IMR-90 (cell line): ENCODE measurements around the gene TMEM163. TPM values are rescaled to one million over a fixed set of nuclear protein-coding genes. Genes with fewer than 3 reads are reported as not detected.

Experiments
- ATAC-seq: fragments of 200-7000 bp; cut with Tn5 transposase; 2 replicates; pipeline ENCODE4 v1.9.1; 2020; ENCODE audit warnings: low read depth, mild to moderate bottlenecking, moderate library complexity
- BruUV-seq: library from RNA; stranded (reverse); fragments of 400-500 nt; replicated peaks from 2 replicates; lab custom pipeline; 2021; lab: Mats Ljungman, UMichigan
- CTCF ChIA-PET: fragments of 300-600 bp; formaldehyde crosslinking; extraction: SDS; loops from one replicate; lab custom pipeline; 2021; ENCODE audit warnings: antibody characterized with exemption; lab: Yijun Ruan, JAX
- POLR2A ChIA-PET: fragments of 300-600 bp; sonication (Branson Sonifier 250); formaldehyde crosslinking; loops from one replicate; lab custom pipeline; 2022; ENCODE audit warnings: antibody characterized with exemption; ENCODE audit not compliant: unreplicated experiment; lab: Charles Lee
- DNase-seq: peaks from one replicate; pipeline ENCODE4 v3.0.0; 2013
- H2AFZ ChIP-seq: replicated peaks from 2 replicates; pipeline ENCODE3; 2013; ENCODE audit warnings: low read length, mild to moderate bottlenecking; ENCODE audit not compliant: poor library complexity
- H2AK5ac ChIP-seq: 2 replicates; pipeline ENCODE4 v1.6.1; 2013; ENCODE audit warnings: low read depth, low read length, inconsistent platforms
- H2AK9ac ChIP-seq: replicated peaks from 2 replicates; pipeline ENCODE3; 2013; ENCODE audit warnings: mild to moderate bottlenecking, low read depth, low read length, moderate library complexity; ENCODE audit not compliant: poor library complexity
- H2BK120ac ChIP-seq: 2 replicates; pipeline ENCODE4 v1.6.1; 2013; ENCODE audit warnings: low read depth, low read length, inconsistent platforms
- H2BK15ac ChIP-seq: 3 replicates; pipeline ENCODE4 v1.6.1; 2013; ENCODE audit warnings: low read depth, low read length, inconsistent platforms
- H2BK20ac ChIP-seq: 2 replicates; pipeline ENCODE4 v1.6.1; 2013; ENCODE audit warnings: low read depth, mild to moderate bottlenecking, inconsistent platforms, low read length, moderate library complexity
- H2BK5ac ChIP-seq: 2 replicates; pipeline ENCODE4 v1.6.1; 2013; ENCODE audit warnings: mild to moderate bottlenecking, low read depth, low read length, inconsistent platforms; ENCODE audit not compliant: poor library complexity, severe bottlenecking
- H3K14ac ChIP-seq: replicated peaks from 2 replicates; pipeline ENCODE4 v1.6.1; 2013; ENCODE audit warnings: low read depth, low read length, inconsistent platforms
- H3K18ac ChIP-seq: 2 replicates; pipeline ENCODE4 v1.6.1; 2013; ENCODE audit warnings: low read depth, low read length, control low read depth
- H3K23ac ChIP-seq: 2 replicates; pipeline ENCODE4 v1.6.1; 2013; ENCODE audit warnings: low read depth, low read length, inconsistent platforms
- H3K27ac ChIP-seq: 2 replicates; pipeline ENCODE4 v1.5.1; 2013; ENCODE audit warnings: mild to moderate bottlenecking, control low read depth, low read length; ENCODE audit not compliant: insufficient read depth
- H3K27me3 ChIP-seq: 2 replicates; pipeline ENCODE4 v1.6.1; 2013; ENCODE audit warnings: low read length; ENCODE audit not compliant: control insufficient read depth, insufficient read depth
- H3K36me3 ChIP-seq: 2 replicates; pipeline ENCODE4 v1.6.1; 2013; ENCODE audit warnings: low read length, mixed read lengths; ENCODE audit not compliant: control insufficient read depth, insufficient read depth
- H3K4ac ChIP-seq: 2 replicates; pipeline ENCODE4 v1.6.1; 2013; ENCODE audit warnings: low read depth, low read length, inconsistent platforms
- H3K4me1 ChIP-seq: 2 replicates; pipeline ENCODE4 v1.6.1; 2013; ENCODE audit warnings: low read length, mixed read lengths; ENCODE audit not compliant: control insufficient read depth, insufficient read depth
- H3K4me2 ChIP-seq: 2 replicates; pipeline ENCODE4 v1.6.1; 2013; ENCODE audit warnings: low read depth, mild to moderate bottlenecking, control low read depth, low read length, moderate library complexity
- H3K4me3 ChIP-seq: 2 replicates; pipeline ENCODE4 v1.5.1; 2013; ENCODE audit warnings: low read depth, mild to moderate bottlenecking, control low read depth, low read length, moderate library complexity; ENCODE audit not compliant: insufficient read depth
- H3K56ac ChIP-seq: 2 replicates; pipeline ENCODE4 v1.6.1; 2013; ENCODE audit warnings: low read length, inconsistent platforms; ENCODE audit not compliant: insufficient read depth; ENCODE audit errors: extremely low read depth
- H3K79me1 ChIP-seq, 2 experiments: 2 replicates each; pipeline ENCODE4 v1.6.1; 2013; ENCODE audit warnings: low read length in 2 of 2, inconsistent platforms in 1 of 2, low read depth in 1 of 2
- H3K9ac ChIP-seq: 2 replicates; pipeline ENCODE4 v1.6.1; 2013; ENCODE audit warnings: low read depth, low read length, control low read depth
- H3K9me1 ChIP-seq: 2 replicates; pipeline ENCODE4 v1.6.1; 2013; ENCODE audit warnings: low read length, inconsistent platforms; ENCODE audit not compliant: insufficient read depth
- H3K9me3 ChIP-seq: 2 replicates; pipeline ENCODE4 v1.6.1; 2013; ENCODE audit warnings: low read length; ENCODE audit not compliant: control insufficient read depth, insufficient read depth
- H4K20me1 ChIP-seq: 2 replicates; pipeline ENCODE4 v1.6.1; 2013; ENCODE audit warnings: low read length, inconsistent platforms; ENCODE audit not compliant: insufficient read depth
- H4K5ac ChIP-seq: 2 replicates; pipeline ENCODE4 v1.6.1; 2013; ENCODE audit warnings: mild to moderate bottlenecking, low read depth, low read length, control low read depth
- H4K8ac ChIP-seq, 2 experiments: 2 replicates each; pipeline ENCODE4 v1.6.1; 2013; ENCODE audit warnings: low read depth in 2 of 2, low read length in 2 of 2, control low read depth in 1 of 2, inconsistent platforms in 1 of 2
- H4K91ac ChIP-seq: 2 replicates; pipeline ENCODE4 v1.6.1; 2013; ENCODE audit warnings: low read depth, low read length, inconsistent platforms; ENCODE audit not compliant: insufficient read depth
- BHLHE40 ChIP-seq: fragments of 150-350 bp; IDR thresholded peaks from 2 replicates; pipeline ENCODE4 v1.6.1; 2016; ENCODE audit warnings: mild to moderate bottlenecking, low read depth, low read length
- CEBPB ChIP-seq: IDR thresholded peaks from 2 replicates; pipeline ENCODE4 v1.6.1; 2012; ENCODE audit warnings: low read depth, low read length, improper control_type of control experiment
- CHD1 ChIP-seq: IDR thresholded peaks from 2 replicates; pipeline ENCODE4 v1.6.1; 2012; ENCODE audit warnings: low read depth, low read length, improper control_type of control experiment
- FOS ChIP-seq: fragments of 150-350 bp; IDR thresholded peaks from 2 replicates; pipeline ENCODE4 v1.6.1; 2016; ENCODE audit warnings: low read depth, low read length
- MAFK ChIP-seq: IDR thresholded peaks from 2 replicates; pipeline ENCODE4 v1.6.1; 2012; ENCODE audit warnings: low read depth, low read length, improper control_type of control experiment
- MAZ ChIP-seq: IDR thresholded peaks from 2 replicates; pipeline ENCODE4 v1.6.1; 2012; ENCODE audit warnings: low read depth, mild to moderate bottlenecking, low read length, improper control_type of control experiment, moderate library complexity, borderline replicate concordance
- MXI1 ChIP-seq: IDR thresholded peaks from 2 replicates; pipeline ENCODE4 v1.6.1; 2012; ENCODE audit warnings: low read depth, mild to moderate bottlenecking, low read length, moderate library complexity, borderline replicate concordance
- NFE2L2 ChIP-seq: fragments of 150-350 bp; IDR thresholded peaks from 2 replicates; pipeline ENCODE4 v1.6.1; 2016; ENCODE audit warnings: low read depth, mild to moderate bottlenecking, low read length
- POLR2A ChIP-seq: IDR thresholded peaks from 2 replicates; pipeline ENCODE4 v1.6.1; 2012; ENCODE audit warnings: mild to moderate bottlenecking, low read depth, low read length
- RAD21 ChIP-seq: IDR thresholded peaks from 2 replicates; pipeline ENCODE4 v1.6.1; 2012; ENCODE audit warnings: low read length, improper control_type of control experiment
- RCOR1 ChIP-seq: IDR thresholded peaks from 2 replicates; pipeline ENCODE4 v1.6.1; 2012; ENCODE audit warnings: mild to moderate bottlenecking, low read length, improper control_type of control experiment; ENCODE audit not compliant: insufficient replicate concordance
- RFX5 ChIP-seq: IDR thresholded peaks from 2 replicates; pipeline ENCODE4 v1.8.0; 2012; ENCODE audit warnings: low read depth, mild to moderate bottlenecking, low read length, moderate library complexity
- SMC3 ChIP-seq: fragments of 150-350 bp; IDR thresholded peaks from 2 replicates; pipeline ENCODE4 v1.6.1; 2016; ENCODE audit warnings: low read depth, mild to moderate bottlenecking, antibody characterized with exemption, low read length, moderate library complexity
- WGBS, 2 experiments: methylation state at CpG; one replicate each; pipeline versions ENCODE4 v1.1.5 to v1.1.7; 2013; ENCODE audit warnings: missing lambda C conversion rate in 2 of 2; ENCODE audit not compliant: insufficient read length in 1 of 2; ENCODE audit errors: extremely low coverage in 2 of 2; 5-methylcytosine and 5-hydroxymethylcytosine counted together
- dilution Hi-C: fragments of 300-500 bp; cut with HindIII; formaldehyde crosslinking; loops from one replicate; pipeline ENCODE4 v1.14.3; 2018; ENCODE audit warnings: low sequenced_read_pairs; ENCODE audit not compliant: unreplicated experiment
- in situ Hi-C: fragments of 300-500 bp; cut with MboI; formaldehyde crosslinking; loops from 3 replicates; pipeline ENCODE4 v1.14.3; 2019; ENCODE audit warnings: low sequenced_read_pairs, inconsistent platforms, mixed read lengths
- intact Hi-C: fragments of 100-400 bp; cut with micrococcal nuclease; formaldehyde crosslinking; loops from 2 replicates; pipeline ENCODE4 v1.10.0; 2022
- polyA plus RNA-seq, 3 experiments: library from polyadenylated mRNA; depleted of rRNA; stranded (reverse); fragments of >200 nt; gene quantifications; 2 replicates each; pipeline ENCODE4 v1.2.3, GENCODE V29; 2012; ENCODE audit warnings: low replicate concordance in 1 of 3
- total RNA-seq: library from RNA; depleted of rRNA; stranded (reverse); fragments of >200 nt; gene quantifications from 2 replicates; pipeline ENCODE4 v1.2.3, GENCODE V29; 2012
- TF ChIP-seq, protein P1 (sequence below): conservative IDR thresholded peaks from 2 replicates; pipeline ENCODE4 v1.5.1; 2012; ENCODE audit warnings: mild to moderate bottlenecking, low read depth, low read length, improper control_type of control experiment
- TF ChIP-seq, protein P2 (sequence below): fragments of 150-350 bp; IDR thresholded peaks from 2 replicates; pipeline ENCODE4 v1.6.1; 2016; ENCODE audit warnings: low read depth, mild to moderate bottlenecking, low read length, moderate library complexity, borderline replicate concordance
- TF ChIP-seq, protein P3 (sequence below): fragments of 150-350 bp; IDR thresholded peaks from 2 replicates; pipeline ENCODE4 v1.6.1; 2017; ENCODE audit warnings: mild to moderate bottlenecking, antibody characterized with exemption, low read length, low read depth

Gene TMEM163
- total and polyA plus RNA-seq, 2 of the 4 experiments (the other 2 are of a cell fraction): not detected

DNA sequence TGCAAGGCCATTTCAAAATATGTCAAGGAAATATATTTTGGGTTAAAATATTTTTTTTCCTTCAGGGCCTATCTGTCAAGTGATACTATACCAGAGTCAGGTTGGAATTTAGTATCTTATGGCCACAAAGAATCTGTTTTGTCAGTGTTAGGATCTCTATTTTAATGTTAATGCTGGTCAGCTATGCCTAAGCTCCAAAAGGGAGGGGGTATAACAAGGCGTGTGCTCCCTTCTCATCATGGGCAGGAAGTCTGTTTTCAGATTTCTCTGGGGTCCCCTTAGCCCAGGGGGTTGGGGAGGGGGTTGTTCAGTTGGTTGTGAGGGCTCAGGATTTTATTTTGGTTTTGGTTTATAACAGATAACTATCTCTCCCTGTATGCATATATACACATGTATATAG, 126.4 kb downstream of the TMEM163 start:
- intact Hi-C loops: no loop called here
- Histone ChIP-seq H3K9ac (no peak overlapping the region), H3K9me1 (no peaks in the 10 kb centered on the region), H3K4me2 (no peak overlapping the region), H4K5ac (no peak overlapping the region), H2BK5ac (no peak overlapping the region), H3K14ac (no peak overlapping the region), H3K27me3 (no peaks in the 10 kb centered on the region), H2AK5ac (no peak overlapping the region), H3K27ac (no peak overlapping the region), H3K36me3 (no peaks in the 10 kb centered on the region), H3K23ac (no peak overlapping the region), H3K79me1 (no peaks in the 10 kb centered on the region), H3K4me3 (no peak overlapping the region), H2BK15ac (no peak overlapping the region), H3K18ac (no peak overlapping the region), H3K4me1 (no peaks in the 10 kb centered on the region), H3K4ac (no peak overlapping the region), H2AK9ac (no peak overlapping the region), H4K20me1 (no peaks in the 10 kb centered on the region), H2BK120ac (no peak overlapping the region), H4K8ac (no peak overlapping the region), H3K9me3 (peaks cover 2% of the 10 kb centered on the region), H4K91ac (no peak overlapping the region), H2AFZ (no peak overlapping the region), H3K56ac (no peak overlapping the region), H2BK20ac (no peak overlapping the region)
- WGBS, 2 experiments: no CpG with 5 or more reads among the region's 1 CpG
- no peak for ATAC-seq
- BruUV-seq: no TSS peak
- dilution Hi-C loops: no loop called here
- no peak for DNase-seq
- POLR2A ChIA-PET: no interaction called here
- in situ Hi-C loops: no loop called here
- CTCF ChIA-PET: no interaction called here
- no peak for TF ChIP-seq RFX5
- TF ChIP-seq FOS: no peak
- TF ChIP-seq MXI1: no peak
- TF ChIP-seq NFE2L2: no peak
- no peak for TF ChIP-seq BHLHE40
- TF ChIP-seq, protein P1, sequence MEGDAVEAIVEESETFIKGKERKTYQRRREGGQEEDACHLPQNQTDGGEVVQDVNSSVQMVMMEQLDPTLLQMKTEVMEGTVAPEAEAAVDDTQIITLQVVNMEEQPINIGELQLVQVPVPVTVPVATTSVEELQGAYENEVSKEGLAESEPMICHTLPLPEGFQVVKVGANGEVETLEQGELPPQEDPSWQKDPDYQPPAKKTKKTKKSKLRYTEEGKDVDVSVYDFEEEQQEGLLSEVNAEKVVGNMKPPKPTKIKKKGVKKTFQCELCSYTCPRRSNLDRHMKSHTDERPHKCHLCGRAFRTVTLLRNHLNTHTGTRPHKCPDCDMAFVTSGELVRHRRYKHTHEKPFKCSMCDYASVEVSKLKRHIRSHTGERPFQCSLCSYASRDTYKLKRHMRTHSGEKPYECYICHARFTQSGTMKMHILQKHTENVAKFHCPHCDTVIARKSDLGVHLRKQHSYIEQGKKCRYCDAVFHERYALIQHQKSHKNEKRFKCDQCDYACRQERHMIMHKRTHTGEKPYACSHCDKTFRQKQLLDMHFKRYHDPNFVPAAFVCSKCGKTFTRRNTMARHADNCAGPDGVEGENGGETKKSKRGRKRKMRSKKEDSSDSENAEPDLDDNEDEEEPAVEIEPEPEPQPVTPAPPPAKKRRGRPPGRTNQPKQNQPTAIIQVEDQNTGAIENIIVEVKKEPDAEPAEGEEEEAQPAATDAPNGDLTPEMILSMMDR: no peak
- no peak for TF ChIP-seq SMC3
- TF ChIP-seq MAZ: no peak
- TF ChIP-seq RAD21: no peak
- no peak for TF ChIP-seq RCOR1
- no peak for TF ChIP-seq MAFK
- TF ChIP-seq CEBPB: no peak
- TF ChIP-seq, protein P2, sequence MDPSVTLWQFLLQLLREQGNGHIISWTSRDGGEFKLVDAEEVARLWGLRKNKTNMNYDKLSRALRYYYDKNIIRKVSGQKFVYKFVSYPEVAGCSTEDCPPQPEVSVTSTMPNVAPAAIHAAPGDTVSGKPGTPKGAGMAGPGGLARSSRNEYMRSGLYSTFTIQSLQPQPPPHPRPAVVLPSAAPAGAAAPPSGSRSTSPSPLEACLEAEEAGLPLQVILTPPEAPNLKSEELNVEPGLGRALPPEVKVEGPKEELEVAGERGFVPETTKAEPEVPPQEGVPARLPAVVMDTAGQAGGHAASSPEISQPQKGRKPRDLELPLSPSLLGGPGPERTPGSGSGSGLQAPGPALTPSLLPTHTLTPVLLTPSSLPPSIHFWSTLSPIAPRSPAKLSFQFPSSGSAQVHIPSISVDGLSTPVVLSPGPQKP: no peak
- TF ChIP-seq, protein P3, sequence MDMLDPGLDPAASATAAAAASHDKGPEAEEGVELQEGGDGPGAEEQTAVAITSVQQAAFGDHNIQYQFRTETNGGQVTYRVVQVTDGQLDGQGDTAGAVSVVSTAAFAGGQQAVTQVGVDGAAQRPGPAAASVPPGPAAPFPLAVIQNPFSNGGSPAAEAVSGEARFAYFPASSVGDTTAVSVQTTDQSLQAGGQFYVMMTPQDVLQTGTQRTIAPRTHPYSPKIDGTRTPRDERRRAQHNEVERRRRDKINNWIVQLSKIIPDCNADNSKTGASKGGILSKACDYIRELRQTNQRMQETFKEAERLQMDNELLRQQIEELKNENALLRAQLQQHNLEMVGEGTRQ: no peak
- no peak for TF ChIP-seq CHD1
- no peak for TF ChIP-seq POLR2A
